ENCODE results near the gene TAF11.
"Not testable (repeated sequence)": the region's sequence is repeated elsewhere in the genome, so short reads cannot be mapped to it uniquely, and the experiment has no call there.

Gene TAF11

GRCh38 chr6:34901930-34902329, 14.1 kb upstream of the TAF11 start:
- H3K79me2 ChIP-seq (ENCODE audit: insufficient read depth, low read length): 0 out of 2 replicates have a peak, but pooled peaks cover 15% of the 10 kb centered on the region
- peaks cover 17% of the 10 kb centered on the region for H3K4me1 ChIP-seq (ENCODE audit: insufficient read depth, low read length, severe bottlenecking)
- H3K27ac ChIP-seq (ENCODE audit: low read depth, low read length, poor library complexity, severe bottlenecking): no peak overlapping the region
- H3K9me3 ChIP-seq (ENCODE audit: low read length): no peaks in the 10 kb centered on the region
- H2AFZ ChIP-seq (ENCODE audit: low read length): no peak overlapping the region
- H3F3A ChIP-seq (ENCODE audit: insufficient read depth, low read length): no peaks in the 10 kb centered on the region
- H3K4me3 ChIP-seq (ENCODE audit: low read depth, low read length, poor library complexity, severe bottlenecking): no peak overlapping the region
- H3K36me3 ChIP-seq (ENCODE audit: insufficient read depth, low read length): no peaks in the 10 kb centered on the region; the same call in 1 of the 2 replicates
- no peak overlapping the region for H3K4me2 ChIP-seq (ENCODE audit: low read length)
- H3K27me3 ChIP-seq (ENCODE audit: insufficient read depth, low read length): no peaks in the 10 kb centered on the region
- no peaks in the 10 kb centered on the region for H4K20me1 ChIP-seq (ENCODE audit: insufficient read depth, low read length)
- no peak overlapping the region for H3K9ac ChIP-seq (ENCODE audit: low read length)
- TF ChIP-seq CTCF (IDR thresholded peaks at IDR 0.05; ENCODE audit: low read length): no peak
- no peak for TF ChIP-seq EZH2 (IDR thresholded peaks at IDR 0.05; ENCODE audit: borderline replicate concordance, low read length)
- no peaks in the 10 kb centered on the region for H3K9me2 ChIP-seq (ENCODE audit: low read depth, low read length)

GRCh38 chr6:34900321-34901031, 12.6 kb upstream of the TAF11 start:
- Histone ChIP-seq H2AFZ (ENCODE audit: low read length) (no peak overlapping the region), H3K9me3 (ENCODE audit: low read length) (no peaks in the 10 kb centered on the region), H3K4me3 (ENCODE audit: low read depth, low read length, poor library complexity, severe bottlenecking) (no peak overlapping the region), H3K4me1 (ENCODE audit: insufficient read depth, low read length, severe bottlenecking) (peaks cover 9% of the 10 kb centered on the region), H3K79me2 (ENCODE audit: insufficient read depth, low read length) (0 out of 2 replicates have a peak, but pooled peaks cover 15% of the 10 kb centered on the region), H3K27ac (ENCODE audit: low read depth, low read length, poor library complexity, severe bottlenecking) (no peak overlapping the region), H3K4me2 (ENCODE audit: low read length) (no peak overlapping the region), H3F3A (ENCODE audit: insufficient read depth, low read length) (no peaks in the 10 kb centered on the region), H3K9ac (ENCODE audit: low read length) (no peak overlapping the region), H3K27me3 (ENCODE audit: insufficient read depth, low read length) (no peaks in the 10 kb centered on the region), H4K20me1 (ENCODE audit: insufficient read depth, low read length) (no peaks in the 10 kb centered on the region), H3K36me3 (ENCODE audit: insufficient read depth, low read length) (no peaks in the 10 kb centered on the region; the same call in 1 of the 2 replicates), H3K9me2 (ENCODE audit: low read depth, low read length) (no peaks in the 10 kb centered on the region)
- TF ChIP-seq CTCF (IDR thresholded peaks at IDR 0.05; ENCODE audit: low read length) (no peak), EZH2 (IDR thresholded peaks at IDR 0.05; ENCODE audit: borderline replicate concordance, low read length) (no peak)

GRCh38 chr6:34899748-34900147, 11.9 kb upstream of the TAF11 start:
- H3K9me3 ChIP-seq (ENCODE audit: low read length); H3K27ac ChIP-seq (ENCODE audit: low read depth, low read length, poor library complexity, severe bottlenecking); H3K4me1 ChIP-seq (ENCODE audit: insufficient read depth, low read length, severe bottlenecking); H3K36me3 ChIP-seq (ENCODE audit: insufficient read depth, low read length); H3K4me3 ChIP-seq (ENCODE audit: low read depth, low read length, poor library complexity, severe bottlenecking); H3K9ac ChIP-seq (ENCODE audit: low read length); H3F3A ChIP-seq (ENCODE audit: insufficient read depth, low read length); H3K9me2 ChIP-seq (ENCODE audit: low read depth, low read length); H4K20me1 ChIP-seq (ENCODE audit: insufficient read depth, low read length); H3K4me2 ChIP-seq (ENCODE audit: low read length); H3K27me3 ChIP-seq (ENCODE audit: insufficient read depth, low read length); H2AFZ ChIP-seq (ENCODE audit: low read length): not testable (repeated sequence)
- H3K79me2 ChIP-seq (ENCODE audit: insufficient read depth, low read length): 0 out of 2 replicates have a peak, but pooled peaks cover 15% of the 10 kb centered on the region

- Histone ChIP-seq H4K20me1 (ENCODE audit: insufficient read depth, low read length) (no peaks in the 10 kb centered on the region), H3K9ac (ENCODE audit: low read length) (no peak overlapping the region), H3K4me2 (ENCODE audit: low read length) (no peak overlapping the region)
Measured at GRCh38 chr6:34897716-34898115, 9.9 kb upstream of the TAF11 start.

More at GRCh38 chr6:34897716-34898115, 9.9 kb upstream of the TAF11 start:
- Histone ChIP-seq H3K4me3 (ENCODE audit: low read depth, low read length, poor library complexity, severe bottlenecking) (no peak overlapping the region), H3K4me1 (ENCODE audit: insufficient read depth, low read length, severe bottlenecking) (peaks cover 23% of the 10 kb centered on the region), H3F3A (ENCODE audit: insufficient read depth, low read length) (no peaks in the 10 kb centered on the region), H3K36me3 (ENCODE audit: insufficient read depth, low read length) (no peaks in the 10 kb centered on the region; the same call in 1 of the 2 replicates), H3K27me3 (ENCODE audit: insufficient read depth, low read length) (no peaks in the 10 kb centered on the region), H2AFZ (ENCODE audit: low read length) (no peak overlapping the region), H3K9me3 (ENCODE audit: low read length) (no peaks in the 10 kb centered on the region), H3K79me2 (ENCODE audit: insufficient read depth, low read length) (0 out of 2 replicates have a peak, but pooled peaks cover 15% of the 10 kb centered on the region), H3K9me2 (ENCODE audit: low read depth, low read length) (no peaks in the 10 kb centered on the region), H3K27ac (ENCODE audit: low read depth, low read length, poor library complexity, severe bottlenecking) (no peak overlapping the region)
- no peak for TF ChIP-seq CTCF (IDR thresholded peaks at IDR 0.05; ENCODE audit: low read length)
- TF ChIP-seq EZH2 (IDR thresholded peaks at IDR 0.05; ENCODE audit: borderline replicate concordance, low read length): no peak
